Activated naive CD8-positive, alpha-beta T cell treated with anti-CD3 and anti-CD28 coated beads, Interleukin-2, amount 10 ng/mL, durations not matched to agents 7 days and 5 days (primary cell): Measurements from ENCODE around the gene LRBA. TPM values are rescaled to one million over a fixed set of nuclear protein-coding genes. Genes with fewer than 3 reads are reported as not detected.

Source experiments
- ATAC-seq: fragments of 150-1000 bp; cut with Tn5 transposase; one replicate; pipeline ENCODE4 v1.10.0; 2021; ENCODE audit warnings: low read depth, moderate library complexity
- POLR2A ChIA-PET: fragments of 350-600 bp; sonication (Branson Sonifier 250); formaldehyde crosslinking; loops from one replicate; lab custom pipeline; 2021; ENCODE audit warnings: antibody characterized with exemption; lab: Charles Lee
- DNase-seq: peaks from one replicate; pipeline ENCODE4 v3.0.0; 2021
- H3K27ac Mint-ChIP-seq: one replicate; pipeline ENCODE4 v1.8.0; 2022; ENCODE audit warnings: mild to moderate bottlenecking, mixed read lengths
- H3K27me3 Mint-ChIP-seq: one replicate; pipeline ENCODE4 v1.8.0; 2022; ENCODE audit warnings: mild to moderate bottlenecking, moderate library complexity, mixed read lengths
- H3K36me3 Mint-ChIP-seq: one replicate; pipeline ENCODE4 v1.8.0; 2021; ENCODE audit warnings: mild to moderate bottlenecking, mixed read lengths
- H3K4me1 Mint-ChIP-seq: one replicate; pipeline ENCODE4 v1.8.0; 2021; ENCODE audit warnings: mixed read lengths
- H3K4me3 Mint-ChIP-seq: one replicate; pipeline ENCODE4 v1.8.0; 2022; ENCODE audit warnings: mild to moderate bottlenecking, moderate library complexity, mixed read lengths
- H3K9me3 Mint-ChIP-seq: one replicate; pipeline ENCODE4 v1.8.0; 2021; ENCODE audit warnings: mixed read lengths
- total RNA-seq, 2 experiments: library from RNA; stranded (reverse); gene quantifications; one replicate each; pipeline ENCODE4 v1.2.3, GENCODE V29; 2021

LRBA gene
- total RNA-seq, 2 experiments from 2014 or later = 47.9 to 50.6 TPM

DNA sequence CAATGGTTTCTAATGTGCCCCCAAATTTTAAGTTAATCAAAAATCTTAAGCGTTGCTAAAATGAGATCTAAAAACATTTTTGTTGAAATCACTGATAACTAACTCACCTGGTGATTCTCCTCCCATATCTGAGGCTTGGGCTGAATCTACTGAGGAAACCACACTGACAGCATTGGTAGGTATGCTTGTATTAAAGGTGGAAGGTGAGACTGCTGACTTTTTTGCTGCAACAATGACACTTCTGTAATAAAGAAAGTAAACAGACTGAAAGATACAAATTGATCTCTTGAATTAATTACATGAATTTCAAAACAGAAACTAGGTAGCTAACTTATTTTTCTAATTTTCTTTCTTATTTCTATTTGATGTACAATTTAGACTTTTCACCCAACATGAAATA lies 198.1 kb downstream of the LRBA start:
- H3K4me3 Mint-ChIP-seq = no peak overlapping the region
- DNase-seq = no peak
- ATAC-seq = no peak
- peaks cover 2% of the 10 kb centered on the region for H3K4me1 Mint-ChIP-seq
- POLR2A ChIA-PET = no interaction called here
- H3K27ac Mint-ChIP-seq = no peak overlapping the region
- H3K9me3 Mint-ChIP-seq = peaks cover 4% of the 10 kb centered on the region
- peaks cover 25% of the 10 kb centered on the region for H3K36me3 Mint-ChIP-seq
- no peaks in the 10 kb centered on the region for H3K27me3 Mint-ChIP-seq

DNA sequence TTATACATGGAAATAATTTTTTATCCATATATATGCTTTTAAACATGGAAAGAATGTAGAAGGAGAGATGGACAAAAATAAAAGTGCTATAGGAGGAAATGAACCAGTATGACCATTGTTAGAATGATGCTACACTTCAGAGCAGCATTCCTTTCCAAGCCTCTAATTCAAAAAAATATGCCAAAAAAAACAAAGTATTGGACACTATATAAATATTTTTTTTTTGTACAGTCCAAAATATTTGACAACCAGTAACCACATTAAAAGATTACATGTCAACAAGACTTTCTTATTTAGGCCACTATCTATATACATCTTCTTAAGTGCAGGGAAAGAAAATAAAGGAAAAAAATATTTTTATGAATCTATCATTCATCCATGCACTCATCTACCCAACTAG lies 198.6 kb downstream of the LRBA start:
- peaks cover 26% of the 10 kb centered on the region for H3K36me3 Mint-ChIP-seq
- DNase-seq (no peak), ATAC-seq (no peak)
- POLR2A ChIA-PET = no interaction called here
- peaks cover 2% of the 10 kb centered on the region for H3K4me1 Mint-ChIP-seq
- H3K27ac Mint-ChIP-seq = no peak overlapping the region
- H3K9me3 Mint-ChIP-seq = peaks cover 4% of the 10 kb centered on the region
- H3K4me3 Mint-ChIP-seq = no peak overlapping the region
- H3K27me3 Mint-ChIP-seq = no peaks in the 10 kb centered on the region

DNA sequence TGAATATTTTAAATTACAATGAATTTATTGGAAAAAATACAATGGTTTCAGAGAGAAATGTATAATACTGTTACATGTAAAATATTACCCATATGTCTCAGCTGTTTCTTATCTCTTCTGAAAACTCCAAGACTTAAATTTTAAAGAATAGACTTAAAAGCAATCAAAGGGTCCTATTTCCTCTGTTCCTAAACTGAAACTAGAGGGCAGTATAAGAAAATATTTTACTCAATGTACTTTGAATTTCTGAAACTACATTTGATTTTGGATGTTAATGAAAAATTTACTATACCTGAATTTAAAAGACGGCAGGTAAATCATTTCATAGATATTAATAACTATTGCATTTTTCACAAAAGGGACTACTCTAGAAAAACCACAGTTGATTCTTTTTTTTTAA lies 200.2 kb downstream of the LRBA start:
- no peak for DNase-seq
- Mint-ChIP-seq H3K27ac (no peak overlapping the region), H3K27me3 (no peaks in the 10 kb centered on the region), H3K36me3 (peaks cover 37% of the 10 kb centered on the region), H3K4me1 (peaks cover 2% of the 10 kb centered on the region), H3K4me3 (no peak overlapping the region), H3K9me3 (peaks cover 5% of the 10 kb centered on the region)
- POLR2A ChIA-PET = no interaction called here
- ATAC-seq = no peak

DNA sequence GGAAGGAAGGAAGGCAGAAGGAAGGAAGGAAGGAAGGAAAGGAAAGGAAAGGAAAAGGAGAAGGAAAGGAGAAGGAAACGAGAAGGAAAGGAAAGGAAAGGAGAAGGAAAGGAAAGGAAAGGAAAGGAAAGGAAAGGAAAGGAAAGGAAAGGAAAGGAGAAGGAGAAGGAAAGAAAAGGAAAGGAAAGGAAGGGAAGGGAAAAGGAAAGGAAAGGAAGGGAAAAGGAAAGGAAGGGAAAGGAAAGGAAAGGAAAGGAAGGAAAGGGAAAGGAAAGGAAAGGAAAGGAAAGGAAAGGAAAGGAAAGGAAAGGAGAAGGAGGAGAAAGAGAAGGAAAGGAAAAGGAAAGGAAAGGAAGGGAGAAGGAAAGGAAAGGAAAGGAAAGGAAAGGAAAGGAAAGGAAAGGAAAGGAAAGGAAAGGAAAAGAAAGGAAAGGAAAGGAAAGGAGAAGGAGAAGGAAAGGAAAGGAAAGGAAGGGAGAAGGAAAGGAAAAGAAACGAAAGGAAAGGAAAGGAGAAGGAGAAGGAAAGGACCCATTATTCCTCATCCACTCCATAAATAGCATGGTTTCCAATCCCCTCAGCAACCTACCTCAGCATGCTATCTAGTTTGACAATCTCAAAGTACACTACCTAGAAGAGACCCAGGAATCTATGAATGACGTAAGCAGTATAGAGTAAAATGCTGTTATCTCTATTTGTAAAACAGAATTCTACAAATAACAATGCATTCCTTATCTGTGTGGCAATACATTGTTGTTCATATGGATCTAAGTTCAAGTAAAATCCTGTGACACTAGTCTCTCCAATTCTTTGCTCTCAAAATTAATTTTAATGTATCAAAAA lies 209.7 kb downstream of the LRBA start:
- H3K36me3 Mint-ChIP-seq = peaks cover 22% of the 10 kb centered on the region

DNA sequence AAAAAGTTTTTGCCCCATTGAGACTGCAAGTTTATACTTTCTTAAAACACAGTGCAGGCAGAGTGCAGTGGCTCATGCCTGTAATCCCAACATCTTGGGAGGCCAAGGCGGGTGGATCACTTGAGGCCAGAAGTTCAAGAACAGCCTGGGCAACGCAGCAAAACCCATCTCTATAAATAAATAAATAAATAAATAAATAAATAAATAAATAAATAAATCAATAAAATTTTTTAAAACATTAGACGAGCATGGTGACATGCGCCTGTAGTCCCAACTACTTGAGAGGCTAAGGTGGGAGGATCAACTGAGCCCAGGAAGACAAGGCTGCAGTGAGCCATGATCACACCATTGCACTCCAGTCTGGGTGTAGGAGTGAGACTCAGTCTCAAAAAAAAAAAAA lies 213.3 kb downstream of the LRBA start:
- no peak for ATAC-seq
- POLR2A ChIA-PET = no interaction called here
- Mint-ChIP-seq H3K27me3 (no peaks in the 10 kb centered on the region), H3K27ac (no peak overlapping the region), H3K4me1 (no peaks in the 10 kb centered on the region), H3K36me3 (peaks cover 24% of the 10 kb centered on the region), H3K9me3 (no peaks in the 10 kb centered on the region), H3K4me3 (no peak overlapping the region)
- DNase-seq = no peak

More for the DNA sequence above, 209.7 kb downstream of the LRBA start:
- no peaks in the 10 kb centered on the region for H3K27me3 Mint-ChIP-seq
- POLR2A ChIA-PET = no interaction called here
- peaks cover 1% of the 10 kb centered on the region for H3K9me3 Mint-ChIP-seq
- H3K27ac Mint-ChIP-seq = no peak overlapping the region
- ATAC-seq (no peak), DNase-seq (no peak)
- H3K4me1 Mint-ChIP-seq = no peaks in the 10 kb centered on the region
- no peak overlapping the region for H3K4me3 Mint-ChIP-seq

DNA sequence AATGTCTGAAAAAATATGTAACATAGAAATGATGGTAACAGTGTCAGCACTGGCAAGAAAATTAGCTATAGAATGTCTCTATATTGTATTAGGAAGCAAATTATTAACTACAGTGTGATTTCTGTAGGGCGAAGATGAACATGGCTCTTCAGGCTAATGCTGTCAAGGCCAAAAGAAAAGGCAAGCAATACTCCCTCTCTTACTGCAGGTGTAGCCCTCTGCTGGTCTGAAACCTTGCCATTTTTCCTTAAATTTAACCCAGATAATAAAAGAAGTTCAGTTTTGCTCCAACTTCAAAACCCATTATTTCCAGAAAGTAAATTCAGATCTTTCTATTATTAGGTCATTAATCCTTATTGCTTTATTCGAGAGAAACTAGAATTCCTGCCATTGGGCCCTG lies 215.9 kb downstream of the LRBA start:
- Mint-ChIP-seq H3K4me3 (no peak overlapping the region), H3K27ac (no peak overlapping the region), H3K4me1 (no peaks in the 10 kb centered on the region), H3K27me3 (no peaks in the 10 kb centered on the region), H3K36me3 (peaks cover 18% of the 10 kb centered on the region), H3K9me3 (no peaks in the 10 kb centered on the region)
- ATAC-seq (no peak), DNase-seq (no peak)
- POLR2A ChIA-PET = no interaction called here

DNA sequence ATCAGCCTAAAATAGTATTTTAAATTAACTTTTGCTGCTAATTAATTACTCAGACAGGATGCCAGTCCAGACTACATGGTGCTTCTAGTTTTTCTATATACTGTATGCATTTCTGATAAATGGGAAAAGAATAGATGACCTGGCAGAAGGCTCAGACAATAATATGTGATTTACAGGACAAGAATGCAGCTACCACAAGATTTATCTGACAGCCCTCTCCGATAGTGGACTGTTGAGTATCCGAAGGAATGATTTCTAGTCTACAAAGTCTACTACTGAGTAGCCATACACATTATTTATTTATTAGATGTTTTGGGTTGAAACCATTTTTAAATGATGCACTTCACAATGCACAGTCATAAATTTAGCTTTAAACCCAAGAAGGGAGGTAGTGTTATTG lies 220.4 kb downstream of the LRBA start:
- DNase-seq (no peak), ATAC-seq (no peak)
- Mint-ChIP-seq H3K27me3 (no peaks in the 10 kb centered on the region), H3K4me1 (no peaks in the 10 kb centered on the region), H3K9me3 (no peaks in the 10 kb centered on the region), H3K36me3 (peaks cover 7% of the 10 kb centered on the region), H3K4me3 (no peak overlapping the region), H3K27ac (no peak overlapping the region)
- POLR2A ChIA-PET = no interaction called here

DNA sequence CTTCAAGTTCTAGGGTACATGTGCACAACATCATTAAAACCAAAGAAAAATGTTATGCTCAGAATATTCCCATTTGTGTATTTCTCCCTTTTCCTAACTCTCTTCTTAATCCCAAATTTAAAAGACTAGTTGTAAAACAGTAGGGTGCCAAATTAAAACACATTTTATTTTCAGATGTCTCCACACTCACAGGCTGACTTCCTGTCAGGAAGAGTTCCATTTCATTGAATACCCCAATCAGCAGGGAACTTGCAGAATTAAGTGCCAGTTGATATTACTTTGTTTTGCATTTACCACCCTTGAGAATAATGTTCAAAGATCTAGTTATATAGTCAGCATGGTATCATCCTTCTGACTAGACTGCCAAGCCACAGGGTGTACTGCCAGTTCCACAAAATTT lies 225.2 kb downstream of the LRBA start:
- POLR2A ChIA-PET = no interaction called here
- H3K27ac Mint-ChIP-seq = no peak overlapping the region
- peaks cover 4% of the 10 kb centered on the region for H3K36me3 Mint-ChIP-seq

DNA sequence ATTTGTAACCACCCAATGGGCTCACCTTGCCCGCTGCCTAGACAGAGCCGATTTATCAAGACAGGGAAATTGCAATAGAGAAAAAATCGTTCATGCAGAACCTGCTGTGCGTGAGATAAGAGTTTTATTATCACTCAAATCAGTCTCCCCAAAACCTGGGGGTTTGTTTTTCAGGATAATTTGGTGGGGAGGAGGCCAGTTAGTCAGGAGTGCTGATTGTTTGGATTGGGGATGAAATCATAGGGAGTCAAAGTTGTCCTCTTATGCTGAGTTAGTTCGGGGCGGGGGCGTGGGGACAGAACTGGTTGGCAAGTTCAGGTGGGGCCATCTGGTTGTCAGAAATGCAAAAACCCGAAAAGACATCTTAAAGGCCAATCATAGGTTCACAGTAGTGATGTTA lies 230.1 kb downstream of the LRBA start:
- ATAC-seq (no peak), DNase-seq (no peak)
- H3K27me3 Mint-ChIP-seq = no peaks in the 10 kb centered on the region
- H3K9me3 Mint-ChIP-seq = no peaks in the 10 kb centered on the region
- peaks cover 2% of the 10 kb centered on the region for H3K36me3 Mint-ChIP-seq
- H3K4me1 Mint-ChIP-seq = no peaks in the 10 kb centered on the region
- H3K27ac Mint-ChIP-seq = no peak overlapping the region
- POLR2A ChIA-PET = no interaction called here
- H3K4me3 Mint-ChIP-seq = no peak overlapping the region

More for the DNA sequence above, 225.2 kb downstream of the LRBA start:
- ATAC-seq (no peak), DNase-seq (no peak)
- no peaks in the 10 kb centered on the region for H3K9me3 Mint-ChIP-seq
- no peaks in the 10 kb centered on the region for H3K27me3 Mint-ChIP-seq
- no peak overlapping the region for H3K4me3 Mint-ChIP-seq
- H3K4me1 Mint-ChIP-seq = no peaks in the 10 kb centered on the region

DNA sequence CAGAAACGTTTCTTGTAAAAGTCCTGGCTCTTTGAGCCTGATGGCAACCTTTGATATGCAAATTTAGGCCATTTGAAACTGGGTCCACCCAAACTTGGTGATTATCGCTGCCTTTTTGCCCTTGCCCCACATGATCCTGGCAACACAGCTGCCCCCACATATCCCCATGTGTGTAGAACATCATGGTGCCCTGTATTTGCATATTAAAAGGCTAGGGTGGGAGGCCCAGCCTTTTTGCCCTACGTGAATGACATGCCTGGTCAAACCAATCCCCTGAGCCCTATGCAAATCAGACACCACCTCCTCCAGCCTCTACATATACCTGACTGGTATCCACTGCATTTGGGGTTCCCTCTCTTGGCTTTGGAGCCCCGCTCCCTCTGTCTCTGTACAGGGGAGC lies 230.8 kb downstream of the LRBA start:
- Mint-ChIP-seq H3K27ac (no peak overlapping the region), H3K9me3 (no peaks in the 10 kb centered on the region), H3K4me3 (no peak overlapping the region), H3K4me1 (no peaks in the 10 kb centered on the region), H3K27me3 (no peaks in the 10 kb centered on the region), H3K36me3 (peaks cover 2% of the 10 kb centered on the region)
- ATAC-seq (no peak), DNase-seq (no peak)
- POLR2A ChIA-PET = no interaction called here

DNA sequence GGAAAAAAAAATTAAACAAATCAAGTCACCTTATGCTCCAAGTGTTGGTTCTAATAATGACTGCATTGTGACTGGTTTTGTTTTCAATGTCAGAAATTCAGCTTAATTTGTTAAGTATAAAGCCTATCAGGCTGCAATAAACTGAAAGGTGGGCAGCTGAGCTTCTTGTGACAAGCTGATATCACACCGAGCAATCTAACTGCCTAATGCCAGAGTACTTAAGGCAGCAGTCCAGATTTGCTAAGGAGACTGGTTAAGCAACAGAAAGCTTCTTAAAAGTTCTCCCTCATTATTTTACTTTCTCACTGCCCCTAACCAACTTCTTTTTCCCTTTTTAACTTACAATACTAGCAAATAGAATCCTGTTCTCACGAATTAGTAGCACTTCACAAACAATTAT lies 232.2 kb downstream of the LRBA start:
- Mint-ChIP-seq H3K36me3 (no peaks in the 10 kb centered on the region), H3K27ac (no peak overlapping the region), H3K27me3 (no peaks in the 10 kb centered on the region), H3K4me1 (no peaks in the 10 kb centered on the region), H3K9me3 (no peaks in the 10 kb centered on the region), H3K4me3 (no peak overlapping the region)
- POLR2A ChIA-PET = no interaction called here
- no peak for ATAC-seq
- DNase-seq = no peak

DNA sequence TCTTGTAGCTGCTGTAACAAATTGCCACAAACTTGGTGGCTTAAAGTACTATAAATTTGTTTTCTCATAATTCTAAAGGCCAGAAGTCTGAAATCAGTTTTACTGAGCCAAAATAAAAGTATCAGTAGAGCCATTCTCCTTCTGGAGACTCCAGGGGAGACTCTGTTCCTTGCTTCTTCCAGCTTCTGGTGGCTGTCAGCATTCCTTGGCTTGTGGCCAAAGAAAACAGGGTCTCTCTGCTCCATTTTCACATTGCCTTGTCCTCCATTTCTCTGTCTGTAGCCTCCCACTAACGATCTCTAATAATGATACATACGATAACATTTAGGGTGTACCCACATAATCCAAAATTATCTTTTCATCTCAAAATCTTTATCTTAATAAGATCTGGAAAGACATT lies 232.8 kb downstream of the LRBA start:
- H3K4me3 Mint-ChIP-seq = no peak overlapping the region
- no peaks in the 10 kb centered on the region for H3K27me3 Mint-ChIP-seq
- H3K27ac Mint-ChIP-seq = no peak overlapping the region
- peaks cover 2% of the 10 kb centered on the region for H3K36me3 Mint-ChIP-seq
- peaks cover 1% of the 10 kb centered on the region for H3K9me3 Mint-ChIP-seq
- ATAC-seq (no peak), DNase-seq (no peak)
- H3K4me1 Mint-ChIP-seq = peaks cover 1% of the 10 kb centered on the region
- POLR2A ChIA-PET = no interaction called here

DNA sequence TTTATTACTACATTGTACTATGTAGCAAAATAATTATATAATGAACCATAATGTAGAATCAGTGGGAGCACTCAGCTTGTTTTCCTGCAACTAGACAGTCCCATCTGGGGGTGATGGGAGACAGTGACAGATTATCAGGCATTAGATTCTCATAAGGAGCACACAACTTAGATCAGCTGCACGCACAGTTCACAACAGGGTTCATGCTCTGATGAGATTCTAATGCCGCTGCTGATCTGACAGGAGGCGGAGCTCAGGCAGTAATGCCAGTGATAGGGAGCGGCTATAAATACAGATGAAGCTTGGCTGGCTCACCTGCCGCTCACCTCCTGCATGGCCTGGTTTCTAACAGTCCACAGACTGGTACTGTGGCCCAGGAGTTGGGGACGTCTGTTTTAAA lies 233.9 kb downstream of the LRBA start:
- H3K27me3 Mint-ChIP-seq = no peaks in the 10 kb centered on the region
- peaks cover 2% of the 10 kb centered on the region for H3K36me3 Mint-ChIP-seq
- no peak overlapping the region for H3K27ac Mint-ChIP-seq
- ATAC-seq = no peak
- peaks cover 1% of the 10 kb centered on the region for H3K9me3 Mint-ChIP-seq
- POLR2A ChIA-PET = no interaction called here
- DNase-seq = no peak
- peaks cover 1% of the 10 kb centered on the region for H3K4me1 Mint-ChIP-seq
- no peak overlapping the region for H3K4me3 Mint-ChIP-seq

DNA sequence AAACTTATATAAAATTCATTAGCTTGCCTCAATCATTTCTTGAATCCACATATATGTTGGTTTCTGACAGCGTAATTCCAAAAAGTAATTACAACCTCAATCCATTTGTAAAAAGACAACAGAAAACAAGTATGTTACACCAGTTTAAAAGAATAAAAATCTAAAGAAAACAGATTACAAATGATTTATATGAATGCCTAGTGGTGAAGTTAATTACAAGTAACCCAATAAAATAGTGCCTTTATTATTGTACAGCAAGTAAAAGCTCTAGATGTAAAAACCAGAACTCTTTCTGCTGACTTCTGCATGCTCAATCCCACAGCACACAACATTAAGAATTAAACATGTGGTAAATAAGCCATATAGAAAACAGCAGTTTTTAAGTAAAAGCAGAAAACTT lies 235.4 kb downstream of the LRBA start:
- peaks cover 1% of the 10 kb centered on the region for H3K4me1 Mint-ChIP-seq
- H3K27ac Mint-ChIP-seq = no peak overlapping the region
- no peak overlapping the region for H3K4me3 Mint-ChIP-seq
- DNase-seq (no peak), ATAC-seq (no peak)
- H3K9me3 Mint-ChIP-seq = peaks cover 1% of the 10 kb centered on the region
- POLR2A ChIA-PET = no interaction called here
- no peaks in the 10 kb centered on the region for H3K27me3 Mint-ChIP-seq
- H3K36me3 Mint-ChIP-seq = peaks cover 4% of the 10 kb centered on the region
